ENCODE measurements around the gene LASP1NB.
"Not testable (repeated sequence)": the region's sequence is repeated elsewhere in the genome, so short reads cannot be mapped to it uniquely, and the experiment has no call there.

The LASP1NB gene

DNA sequence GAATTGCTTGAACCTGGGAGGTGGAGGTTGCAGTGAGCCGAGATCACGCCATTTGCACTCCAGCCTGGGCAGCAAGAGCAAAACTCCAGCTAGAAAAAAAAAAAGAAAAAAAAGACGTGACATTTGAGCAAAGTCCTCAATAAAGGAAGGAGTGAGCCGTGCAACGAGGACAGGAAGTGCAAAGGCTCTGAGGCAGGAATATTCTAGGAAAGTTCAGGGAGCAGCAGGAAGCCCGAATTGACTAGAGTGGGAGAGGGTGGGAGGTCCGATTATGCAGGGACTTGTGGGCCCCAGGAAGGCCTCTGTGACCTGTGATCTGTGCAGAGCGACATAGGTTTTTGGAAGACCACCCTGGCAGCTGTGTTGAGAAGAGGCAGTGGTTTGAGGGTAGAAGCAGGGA, 8.6 kb upstream of the LASP1NB start:
- DNase-seq (ENCODE audit: low read depth in 2 of 3, low spot score in 2 of 3) = no peak

DNA sequence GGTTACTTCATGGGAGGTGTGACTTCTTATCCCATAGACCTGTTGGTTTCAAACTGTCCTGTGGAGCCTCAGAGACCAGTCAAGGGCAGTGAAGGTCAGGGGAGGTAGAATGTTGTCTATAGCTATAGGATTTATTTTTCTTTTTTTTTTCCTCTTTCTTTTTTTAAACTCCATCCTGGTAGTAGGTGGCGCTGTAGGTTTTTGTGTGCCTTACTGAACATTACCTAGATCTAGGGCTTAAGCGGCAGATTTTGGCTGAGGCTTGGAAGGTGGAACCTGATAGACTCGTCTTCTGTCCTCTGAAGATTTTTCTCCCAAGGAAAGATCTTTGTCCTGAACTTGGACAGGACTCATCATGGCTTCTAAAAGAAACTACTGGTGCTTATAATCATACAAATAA, 8.2 kb upstream of the LASP1NB start:
- DNase-seq (ENCODE audit: low read depth in 2 of 3, low spot score in 2 of 3) = no peak

DNA sequence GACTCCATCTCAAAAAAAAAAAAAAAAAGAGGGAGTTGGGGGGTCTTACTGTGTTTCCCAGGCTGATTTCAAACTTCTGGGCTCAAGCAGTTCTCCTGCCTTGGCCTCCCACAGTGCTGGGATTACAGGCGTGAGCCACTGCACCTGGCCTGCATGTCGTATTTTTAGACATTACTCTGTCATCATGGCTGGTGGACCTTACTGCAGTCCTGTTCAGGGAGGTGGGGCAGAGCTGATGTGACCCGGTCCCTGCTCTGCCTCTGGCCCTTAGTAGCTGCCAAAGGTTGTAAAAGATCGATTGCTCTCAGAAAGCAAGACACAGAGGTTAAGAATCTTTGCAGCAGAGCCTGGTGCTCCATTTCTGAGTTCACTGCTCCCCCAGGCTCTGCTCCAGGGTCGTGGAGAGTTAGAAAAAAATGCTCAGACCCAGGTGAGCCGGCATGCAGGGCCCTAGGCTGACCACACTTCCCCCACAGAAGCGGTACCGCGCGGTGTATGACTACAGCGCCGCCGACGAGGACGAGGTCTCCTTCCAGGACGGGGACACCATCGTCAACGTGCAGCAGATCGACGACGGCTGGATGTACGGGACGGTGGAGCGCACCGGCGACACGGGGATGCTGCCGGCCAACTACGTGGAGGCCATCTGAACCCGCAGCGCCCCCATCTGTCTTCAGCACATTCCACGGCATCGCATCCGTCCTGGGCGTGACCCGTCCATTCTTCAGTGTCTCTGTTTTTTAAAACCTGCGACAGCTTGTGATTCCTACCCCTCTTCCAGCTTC, 7.1 kb upstream of the LASP1NB start:
- DNase-seq (ENCODE audit: low read depth in 2 of 3, low spot score in 2 of 3) = no peak

DNA sequence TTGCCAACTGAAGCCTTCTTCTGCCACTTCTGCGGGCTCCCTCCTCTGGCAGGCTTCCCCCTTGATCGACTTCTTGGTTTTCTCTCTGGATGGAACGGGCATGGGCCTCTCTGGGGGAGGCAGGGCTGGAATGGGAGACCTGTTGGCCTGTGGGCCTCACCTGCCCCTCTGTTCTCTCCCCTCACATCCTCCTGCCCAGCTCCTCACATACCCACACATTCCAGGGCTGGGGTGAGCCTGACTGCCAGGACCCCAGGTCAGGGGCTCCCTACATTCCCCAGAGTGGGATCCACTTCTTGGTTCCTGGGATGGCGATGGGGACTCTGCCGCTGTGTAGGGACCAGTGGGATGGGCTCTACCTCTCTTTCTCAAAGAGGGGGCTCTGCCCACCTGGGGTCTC, 6.5 kb upstream of the LASP1NB start:
- DNase-seq (ENCODE audit: low read depth in 2 of 3, low spot score in 2 of 3) = no peak

DNA sequence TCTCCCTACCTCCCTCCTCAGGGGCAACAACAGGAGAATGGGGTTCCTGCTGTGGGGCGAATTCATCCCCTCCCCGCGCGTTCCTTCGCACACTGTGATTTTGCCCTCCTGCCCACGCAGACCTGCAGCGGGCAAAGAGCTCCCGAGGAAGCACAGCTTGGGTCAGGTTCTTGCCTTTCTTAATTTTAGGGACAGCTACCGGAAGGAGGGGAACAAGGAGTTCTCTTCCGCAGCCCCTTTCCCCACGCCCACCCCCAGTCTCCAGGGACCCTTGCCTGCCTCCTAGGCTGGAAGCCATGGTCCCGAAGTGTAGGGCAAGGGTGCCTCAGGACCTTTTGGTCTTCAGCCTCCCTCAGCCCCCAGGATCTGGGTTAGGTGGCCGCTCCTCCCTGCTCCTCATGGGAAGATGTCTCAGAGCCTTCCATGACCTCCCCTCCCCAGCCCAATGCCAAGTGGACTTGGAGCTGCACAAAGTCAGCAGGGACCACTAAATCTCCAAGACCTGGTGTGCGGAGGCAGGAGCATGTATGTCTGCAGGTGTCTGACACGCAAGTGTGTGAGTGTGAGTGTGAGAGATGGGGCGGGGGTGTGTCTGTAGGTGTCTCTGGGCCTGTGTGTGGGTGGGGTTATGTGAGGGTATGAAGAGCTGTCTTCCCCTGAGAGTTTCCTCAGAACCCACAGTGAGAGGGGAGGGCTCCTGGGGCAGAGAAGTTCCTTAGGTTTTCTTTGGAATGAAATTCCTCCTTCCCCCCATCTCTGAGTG, 5.9 kb upstream of the LASP1NB start:
- DNase-seq (ENCODE audit: low read depth in 2 of 3, low spot score in 2 of 3) = no peak

DNA sequence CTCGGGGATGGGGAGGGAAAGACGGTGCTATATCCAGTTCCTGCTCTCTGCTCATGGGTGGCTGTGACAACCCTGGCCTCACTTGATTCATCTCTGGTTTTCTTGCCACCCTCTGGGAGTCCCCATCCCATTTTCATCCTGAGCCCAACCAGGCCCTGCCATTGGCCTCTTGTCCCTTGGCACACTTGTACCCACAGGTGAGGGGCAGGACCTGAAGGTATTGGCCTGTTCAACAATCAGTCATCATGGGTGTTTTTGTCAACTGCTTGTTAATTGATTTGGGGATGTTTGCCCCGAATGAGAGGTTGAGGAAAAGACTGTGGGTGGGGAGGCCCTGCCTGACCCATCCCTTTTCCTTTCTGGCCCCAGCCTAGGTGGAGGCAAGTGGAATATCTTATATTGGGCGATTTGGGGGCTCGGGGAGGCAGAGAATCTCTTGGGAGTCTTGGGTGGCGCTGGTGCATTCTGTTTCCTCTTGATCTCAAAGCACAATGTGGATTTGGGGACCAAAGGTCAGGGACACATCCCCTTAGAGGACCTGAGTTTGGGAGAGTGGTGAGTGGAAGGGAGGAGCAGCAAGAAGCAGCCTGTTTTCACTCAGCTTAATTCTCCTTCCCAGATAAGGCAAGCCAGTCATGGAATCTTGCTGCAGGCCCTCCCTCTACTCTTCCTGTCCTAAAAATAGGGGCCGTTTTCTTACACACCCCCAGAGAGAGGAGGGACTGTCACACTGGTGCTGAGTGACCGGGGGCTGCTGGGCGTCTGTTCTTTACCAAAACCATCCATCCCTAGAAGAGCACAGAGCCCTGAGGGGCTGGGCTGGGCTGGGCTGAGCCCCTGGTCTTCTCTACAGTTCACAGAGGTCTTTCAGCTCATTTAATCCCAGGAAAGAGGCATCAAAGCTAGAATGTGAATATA, 4.8 kb upstream of the LASP1NB start:
- no peak for DNase-seq (ENCODE audit: low read depth in 2 of 3, low spot score in 2 of 3)

DNA sequence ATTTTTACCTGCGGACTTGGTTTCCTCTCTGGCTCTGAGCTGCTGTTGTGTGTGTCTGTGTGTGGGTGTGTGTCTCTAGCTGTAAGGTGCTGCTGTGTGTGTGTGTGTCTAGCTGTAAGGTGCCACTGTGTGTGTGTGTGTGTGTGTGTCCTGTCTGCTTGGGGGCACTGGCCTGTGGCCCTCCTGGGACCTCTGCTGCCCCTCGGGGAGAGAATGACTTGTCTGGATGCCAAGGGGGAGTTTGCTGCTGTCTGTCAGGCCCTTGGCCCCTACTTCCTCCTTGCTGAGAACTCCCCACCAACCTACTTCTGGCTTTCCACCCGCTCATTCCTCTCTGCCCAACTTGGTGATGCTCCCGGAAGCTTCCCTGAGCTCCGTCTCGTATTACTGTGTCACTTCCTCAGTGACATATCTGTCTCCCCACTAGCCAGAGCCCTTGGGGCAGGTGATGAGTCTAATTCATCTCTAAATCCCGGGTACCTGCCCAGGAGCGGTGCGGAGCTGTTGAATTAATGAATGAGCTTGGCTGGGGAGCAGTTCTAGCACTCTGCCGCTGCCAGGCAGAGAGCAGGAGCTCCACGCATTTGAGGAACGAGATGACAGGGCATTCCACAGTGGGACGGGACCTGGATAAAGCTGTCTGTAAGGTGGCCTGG, 3.5 kb upstream of the LASP1NB start:
- no peak for DNase-seq (ENCODE audit: low read depth in 2 of 3, low spot score in 2 of 3)

DNA sequence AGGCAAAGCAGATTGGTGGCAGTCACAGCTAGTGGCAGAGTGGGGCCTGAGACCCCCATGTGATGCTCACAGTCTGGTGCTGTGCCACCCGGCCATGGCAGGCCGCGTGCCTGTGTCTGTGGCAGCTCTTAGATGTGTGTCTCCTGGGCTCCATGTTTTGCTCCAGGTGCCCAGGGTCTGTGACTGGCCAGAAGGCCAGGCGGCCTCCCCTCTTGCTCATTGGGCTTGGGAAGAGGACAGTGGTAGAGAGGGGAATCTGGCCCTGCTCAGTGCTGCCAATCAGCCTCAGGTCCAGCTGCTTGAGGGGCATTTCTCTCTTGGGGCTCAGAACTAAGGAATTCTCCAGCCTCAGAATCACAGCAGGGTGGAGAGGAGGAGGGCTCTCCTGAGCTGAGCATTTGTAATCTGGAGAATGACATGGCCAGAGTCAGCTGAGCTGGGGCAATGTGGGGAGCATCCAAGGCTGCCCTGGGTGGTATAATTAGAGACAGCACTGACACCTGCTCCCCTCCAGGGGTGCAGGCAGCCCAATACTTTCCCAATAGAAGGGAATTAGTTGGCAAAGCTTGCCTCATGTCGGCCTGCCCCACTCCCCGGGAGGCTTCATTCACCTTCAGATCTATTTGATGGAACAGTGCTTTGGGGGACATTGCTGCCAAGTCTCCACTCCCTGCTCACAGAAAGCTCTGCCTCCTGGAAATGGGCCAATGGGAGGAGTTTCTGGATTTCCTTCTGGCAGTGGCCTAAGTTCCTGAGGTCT, 2.7 kb upstream of the LASP1NB start:
- DNase-seq (ENCODE audit: low read depth in 2 of 3, low spot score in 2 of 3) = no peak

DNA sequence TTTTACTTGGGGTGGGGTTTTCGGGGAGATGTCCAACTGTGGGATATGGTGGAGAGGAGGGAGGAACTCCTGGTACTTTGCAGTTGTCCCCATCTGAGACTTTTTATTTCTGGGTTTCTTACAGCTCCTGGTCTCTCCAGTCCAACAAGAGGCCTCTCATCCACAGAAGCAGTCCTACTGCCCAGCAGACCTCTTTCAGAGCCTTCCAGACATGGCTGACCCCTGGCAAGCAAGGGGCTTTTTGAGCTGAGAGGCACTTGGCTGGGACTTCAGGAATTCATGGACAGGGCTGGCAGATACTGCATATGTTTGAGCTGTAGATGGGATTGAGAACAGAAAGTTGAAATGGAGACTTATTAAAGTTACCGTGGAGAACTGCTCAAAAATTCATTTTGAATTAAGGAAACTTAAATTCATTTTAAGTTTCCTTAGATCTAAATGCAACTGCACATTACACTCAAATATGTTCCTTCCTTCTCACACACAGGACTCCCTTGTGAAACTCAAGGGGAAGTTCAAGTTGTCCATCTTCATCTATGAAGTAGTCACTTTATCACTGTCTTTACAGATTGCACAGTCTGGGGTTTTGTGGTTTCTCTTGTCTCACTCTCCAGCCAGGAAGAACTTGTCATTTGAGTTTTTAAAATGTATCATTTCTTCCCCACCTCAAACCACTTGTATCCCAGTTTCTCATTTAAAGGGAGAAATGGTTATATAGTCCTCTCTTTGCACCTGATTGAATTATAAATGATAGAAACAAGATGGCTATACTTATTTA, 1.1 kb downstream of the LASP1NB start:
- no peak for DNase-seq (ENCODE audit: low read depth in 2 of 3, low spot score in 2 of 3)

DNA sequence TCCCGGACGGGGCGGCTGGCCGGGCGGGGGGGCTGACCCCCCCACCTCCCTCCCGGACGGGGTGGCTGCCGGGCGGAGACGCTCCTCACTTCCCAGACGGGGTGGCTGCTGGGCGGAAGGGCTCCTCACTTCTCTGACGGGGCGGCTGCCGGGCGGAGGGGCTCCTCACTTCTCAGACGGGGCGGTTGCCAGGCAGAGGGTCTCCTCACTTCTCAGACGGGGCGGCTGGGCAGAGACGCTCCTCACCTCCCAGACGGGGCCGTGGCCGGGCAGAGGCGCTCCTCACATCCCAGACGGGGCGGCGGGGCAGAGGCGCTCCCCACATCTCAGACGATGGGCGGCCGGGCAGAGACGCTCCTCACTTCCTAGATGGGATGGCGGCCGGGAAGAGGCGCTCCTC, 5.4 kb downstream of the LASP1NB start:
- not testable (repeated sequence) for DNase-seq (ENCODE audit: low read depth in 2 of 3, low spot score in 2 of 3)

DNA sequence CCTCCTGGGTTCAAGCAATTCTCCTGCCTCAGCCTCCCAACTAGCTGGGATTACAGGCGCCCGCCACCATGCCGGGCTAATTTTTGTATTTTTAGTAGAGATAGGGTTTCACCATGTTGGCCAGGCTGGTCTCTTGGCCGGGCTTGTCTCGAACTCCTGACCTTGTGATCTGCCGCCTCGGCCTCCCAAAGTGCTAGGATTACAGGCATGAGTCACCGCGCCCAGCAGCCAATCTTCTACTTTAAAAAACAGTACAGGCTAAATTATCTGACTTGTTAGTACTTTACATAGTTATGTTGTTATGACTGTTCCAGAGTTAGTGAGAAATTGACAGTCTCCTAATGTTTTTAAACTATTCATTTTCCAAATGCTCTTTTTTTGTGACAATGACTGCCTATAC, 8.5 kb downstream of the LASP1NB start:
- DNase-seq (ENCODE audit: low read depth in 2 of 3, low spot score in 2 of 3) = not testable (repeated sequence)

DNA sequence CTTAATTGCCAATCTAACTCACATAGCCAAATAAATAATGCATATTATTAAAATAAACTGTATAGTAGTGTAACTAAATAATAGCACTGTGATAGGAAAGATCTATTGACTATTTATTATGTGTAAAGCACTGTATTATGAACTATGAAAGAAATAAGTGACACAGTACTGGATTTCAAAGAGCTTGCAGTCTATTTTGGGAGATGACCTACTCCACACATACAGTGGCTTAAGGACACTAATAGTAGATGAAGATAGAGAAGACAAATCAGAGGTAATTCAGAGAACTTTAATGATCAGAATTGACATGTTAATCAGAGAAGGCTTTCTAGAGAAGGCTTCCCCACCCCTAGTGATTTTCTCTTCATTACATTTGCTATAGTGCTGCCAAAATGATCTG, 14.6 kb downstream of the LASP1NB start:
- DNase-seq (ENCODE audit: low read depth in 2 of 3, low spot score in 2 of 3) = no peak

DNA sequence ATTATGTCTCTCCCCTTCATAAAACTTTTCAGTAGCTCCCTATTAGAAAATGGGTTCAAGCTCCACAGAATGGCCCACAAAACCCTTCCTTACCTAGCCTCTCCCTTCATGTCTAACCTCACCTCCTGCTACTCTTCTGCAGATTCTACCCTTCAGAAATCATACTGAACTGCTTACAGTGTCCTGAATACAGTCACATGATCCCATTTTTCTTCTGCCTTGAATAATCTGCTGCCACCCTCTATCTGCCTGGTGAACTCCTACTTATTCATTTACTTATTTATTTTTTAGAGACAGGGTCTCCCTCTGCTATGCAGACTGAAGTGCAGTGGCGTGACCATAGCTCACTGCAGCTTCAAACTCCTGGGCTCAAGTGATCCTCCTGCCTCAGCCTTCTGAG, 15.0 kb downstream of the LASP1NB start:
- no peak for DNase-seq (ENCODE audit: low read depth in 2 of 3, low spot score in 2 of 3)

DNA sequence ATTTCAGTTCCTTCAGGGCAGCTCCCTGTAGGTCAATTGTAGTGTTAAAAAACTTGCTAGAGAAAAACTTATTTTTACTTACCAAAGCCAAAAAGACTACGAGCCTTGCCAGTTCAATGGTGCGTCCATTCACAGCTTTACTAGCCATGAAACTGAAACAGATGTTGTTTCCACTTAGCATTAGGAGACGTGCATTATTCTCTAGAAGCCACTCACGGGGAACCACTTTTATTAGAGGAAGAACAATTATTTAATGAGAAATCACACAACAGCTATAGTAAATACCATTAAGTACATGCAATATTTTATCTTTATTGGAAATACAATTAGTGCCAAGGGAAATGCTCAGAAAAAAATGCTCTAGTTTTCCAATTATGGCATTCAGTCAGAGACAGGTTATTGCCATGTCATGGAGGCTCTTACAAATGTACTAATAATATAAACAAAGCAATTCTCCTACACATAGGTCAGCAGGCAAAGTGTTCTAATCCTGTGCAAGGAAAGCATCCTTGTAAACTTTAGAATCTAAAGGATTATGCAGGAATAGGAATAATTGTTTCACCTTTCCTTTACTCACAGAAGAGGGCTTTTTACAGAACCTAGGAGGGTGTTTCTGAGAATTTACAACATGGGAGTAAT, 17.4 kb downstream of the LASP1NB start:
- DNase-seq (ENCODE audit: low read depth in 2 of 3, low spot score in 2 of 3) = no peak

DNA sequence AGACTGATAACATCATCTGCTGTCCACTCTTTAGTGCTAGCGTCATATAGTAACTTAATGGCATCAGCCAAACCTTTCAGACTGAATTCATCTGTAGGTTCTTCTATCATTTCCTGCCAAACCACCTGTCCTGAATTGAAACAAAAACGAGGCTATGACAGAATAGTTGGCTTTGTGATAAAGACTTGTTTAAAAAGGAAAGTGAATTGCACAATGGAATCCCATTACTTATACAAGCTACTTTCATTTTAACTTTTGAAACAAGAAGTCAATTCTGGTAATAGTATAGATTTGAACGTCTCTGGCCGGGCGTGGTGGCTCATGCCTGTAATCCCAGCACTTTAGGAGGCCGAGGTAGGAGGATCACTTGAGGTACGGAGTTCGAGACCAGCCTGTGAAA, 18.2 kb downstream of the LASP1NB start:
- no peak for DNase-seq (ENCODE audit: low read depth in 2 of 3, low spot score in 2 of 3)

DNA sequence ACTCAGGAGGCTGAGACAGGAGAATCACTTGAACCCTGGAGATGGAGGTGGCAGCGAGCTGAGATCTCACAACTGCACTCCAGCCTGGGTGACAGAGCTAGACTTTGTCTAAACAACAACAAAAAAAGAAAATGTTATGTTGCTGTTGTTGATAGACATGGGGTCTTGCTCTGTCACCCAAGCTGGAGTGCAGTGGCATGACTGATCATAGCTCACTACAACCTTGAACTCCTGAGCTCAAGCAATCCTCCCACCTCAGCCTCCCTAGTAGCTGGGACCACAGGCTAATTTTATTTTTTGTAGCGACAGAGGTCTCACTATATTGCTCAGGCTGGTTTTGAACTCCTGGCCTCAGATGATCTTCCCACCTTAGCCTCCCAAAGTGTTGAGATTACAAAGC, 21.8 kb downstream of the LASP1NB start:
- no peak for DNase-seq (ENCODE audit: low read depth in 2 of 3, low spot score in 2 of 3)

DNA sequence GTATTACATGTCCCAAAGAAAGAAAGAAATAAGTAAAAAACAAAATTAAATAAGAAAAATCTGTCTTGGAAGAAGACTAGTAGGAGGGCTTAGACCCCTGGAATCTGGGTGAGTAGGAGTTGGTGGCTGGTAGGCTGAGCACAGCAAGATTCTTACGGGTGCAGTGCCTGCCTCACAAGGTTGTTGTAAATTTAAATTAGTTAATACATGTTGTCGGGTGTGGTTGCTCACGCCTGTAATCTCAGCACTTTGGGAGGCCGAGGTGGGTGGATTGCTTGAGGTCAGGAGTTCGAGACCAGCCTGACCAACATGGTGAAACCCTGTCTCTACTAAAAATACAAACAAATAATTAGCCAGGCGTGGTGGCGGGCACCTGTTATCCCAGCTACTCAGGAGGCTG, 28.4 kb downstream of the LASP1NB start:
- not testable (repeated sequence) for DNase-seq (ENCODE audit: low read depth in 2 of 3, low spot score in 2 of 3)

DNA sequence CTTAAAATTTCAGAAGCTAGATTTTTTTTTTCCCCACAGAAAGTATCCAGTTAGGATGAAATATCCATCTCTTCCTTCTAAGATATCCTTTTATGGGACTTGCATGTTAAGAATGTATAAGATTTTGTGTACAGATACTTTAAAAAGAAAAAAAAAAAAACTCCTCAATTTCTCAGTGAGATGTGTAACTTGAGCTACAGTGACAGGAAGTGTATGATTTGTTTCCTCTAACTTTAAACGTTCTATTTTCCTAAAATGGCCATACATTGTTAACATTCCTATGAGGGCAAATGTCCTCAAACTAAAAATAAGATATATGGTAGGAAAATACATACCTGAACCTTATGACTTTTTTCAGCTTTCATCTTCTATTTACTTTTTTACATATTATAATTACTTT, 32.9 kb downstream of the LASP1NB start:
- DNase-seq (ENCODE audit: low read depth in 2 of 3, low spot score in 2 of 3) = no peak

DNA sequence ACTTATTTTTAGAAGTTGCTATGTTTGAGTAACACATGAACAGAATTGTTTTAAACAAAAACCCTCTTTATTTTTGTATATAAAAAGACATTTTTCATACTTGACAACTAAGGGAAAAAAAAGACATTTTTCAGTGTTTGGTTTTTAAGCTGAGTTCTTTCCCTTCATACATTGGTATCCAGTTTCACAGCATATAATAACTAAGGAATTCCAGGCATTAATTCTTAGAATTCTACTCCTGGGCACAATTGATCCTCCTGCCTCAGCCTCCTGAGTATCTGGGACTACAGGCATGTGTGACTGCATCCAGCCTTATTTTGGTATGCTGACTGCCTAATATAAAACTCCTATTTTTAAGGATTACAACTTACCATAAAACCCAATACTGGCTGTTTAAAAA, 33.3 kb downstream of the LASP1NB start:
- no peak for DNase-seq (ENCODE audit: low read depth in 2 of 3, low spot score in 2 of 3)

All from activated CD8-positive, alpha-beta memory T cell treated with anti-CD3 and anti-CD28 coated beads for 48 hours (primary cell).